SJSA1 (cell line): ENCODE results near the gene MLN. TPM values are rescaled to one million over a fixed set of nuclear protein-coding genes. Genes with fewer than 3 reads are reported as not detected.
A peak's percentile ranks its signal among the peaks of the same experiment; 100 is the strongest.

Experiments used
- DNase-seq, 2 experiments: peaks; one replicate each; pipeline ENCODE4 v3.0.0-alpha.2; 2015 to 2020; ENCODE audit warnings: low spot score in 2 of 2, low read depth in 1 of 2
- H3K27ac ChIP-seq: fragments of 250-450 bp; sonication (Bioruptor Pico); 2 replicates; pipeline ENCODE4 v1.5.1; 2020; ENCODE audit warnings: mild to moderate bottlenecking, moderate library complexity
- H3K27me3 ChIP-seq: fragments of 250-450 bp; sonication (Bioruptor Pico); replicated peaks from 2 replicates; pipeline ENCODE4 v1.5.1; 2020; ENCODE audit warnings: mild to moderate bottlenecking, moderate library complexity
- H3K36me3 ChIP-seq: fragments of 250-450 bp; sonication (Bioruptor Pico); 2 replicates; pipeline ENCODE4 v1.5.1; 2020; ENCODE audit warnings: mild to moderate bottlenecking
- H3K4me1 ChIP-seq: fragments of 250-450 bp; sonication (Bioruptor Pico); replicated peaks from 2 replicates; pipeline ENCODE4 v1.6.1; 2021; ENCODE audit warnings: mild to moderate bottlenecking
- H3K4me3 ChIP-seq: fragments of 250-450 bp; sonication (Bioruptor Pico); 2 replicates; pipeline ENCODE4 v1.5.1; 2020; ENCODE audit warnings: mild to moderate bottlenecking
- H3K9me3 ChIP-seq: fragments of 250-450 bp; sonication (Bioruptor Pico); replicated peaks from 2 replicates; pipeline ENCODE4 v1.5.1; 2020; ENCODE audit warnings: mild to moderate bottlenecking
- total RNA-seq: library from RNA; depleted of rRNA; stranded (reverse); fragments of >200 nt; shearing (Covaris generic); gene quantifications from 2 replicates; pipeline ENCODE4 v1.2.3, GENCODE V29; 2014

MLN gene
- total RNA-seq, 1 experiment from 2014 or later, result not detected

DNA sequence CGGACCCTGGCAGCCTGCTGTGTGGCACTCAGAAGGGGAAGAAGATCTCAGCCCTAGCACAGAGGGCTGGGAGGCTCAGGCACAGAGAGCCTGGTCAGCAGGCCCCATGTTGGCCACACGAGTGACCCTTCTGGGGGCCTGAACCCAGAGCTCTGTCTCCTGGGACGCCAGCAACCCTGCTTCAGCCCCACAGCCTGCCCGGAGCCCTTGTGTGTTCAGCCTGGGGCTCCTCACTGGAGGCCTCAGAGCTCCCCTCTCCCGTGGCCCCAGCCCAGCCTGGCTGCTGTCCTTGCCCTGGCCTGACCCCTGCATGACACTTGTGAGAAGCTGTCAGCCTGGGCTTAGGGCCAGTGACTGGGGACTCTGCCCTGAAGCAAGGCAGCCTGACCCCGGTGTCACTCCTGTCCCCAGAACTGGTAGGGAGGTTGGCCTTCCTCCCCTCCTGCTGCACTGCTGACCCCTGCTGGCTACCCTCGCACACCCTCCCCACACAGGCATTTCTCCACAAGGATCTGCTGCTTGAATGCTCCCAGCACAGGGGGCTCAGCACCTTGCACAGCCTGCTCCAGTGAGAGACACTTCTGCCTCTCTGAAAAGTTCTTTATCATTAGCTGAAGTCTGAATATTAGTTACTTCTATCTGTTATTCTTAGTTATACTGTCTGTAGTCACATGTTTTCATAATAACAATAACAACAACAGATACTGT is 41.7 kb downstream of the MLN start:
- H3K36me3 ChIP-seq, result no peaks in the 10 kb centered on the region
- peaks cover 30% of the 10 kb centered on the region for H3K4me1 ChIP-seq
- H3K9me3 ChIP-seq, result no peaks in the 10 kb centered on the region
- no peak overlapping the region for H3K27ac ChIP-seq
- H3K4me3 ChIP-seq, result no peak overlapping the region
- peak; percentile 68 to 76 for DNase-seq
- H3K27me3 ChIP-seq, result no peaks in the 10 kb centered on the region

DNA sequence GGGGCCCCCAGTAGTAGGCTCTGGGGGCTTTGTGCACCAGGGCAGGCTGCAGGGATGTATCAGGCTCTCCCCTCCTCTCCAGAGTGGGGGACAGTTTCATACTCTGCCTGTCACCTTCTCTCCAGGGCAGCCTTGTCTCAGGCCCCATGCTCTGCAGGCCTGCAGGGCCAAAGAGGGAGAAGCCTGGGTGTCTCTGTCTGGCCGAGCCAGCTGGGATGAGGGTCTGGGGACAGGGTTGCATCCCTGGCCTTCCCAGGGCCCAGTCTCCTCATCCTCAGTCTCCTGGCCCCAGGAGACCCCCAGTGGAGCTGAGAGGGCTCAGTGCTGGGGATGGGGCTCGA is 42.3 kb downstream of the MLN start:
- Histone ChIP-seq H3K9me3 (no peaks in the 10 kb centered on the region), H3K27ac (no peak overlapping the region), H3K4me1 (peaks cover 30% of the 10 kb centered on the region), H3K27me3 (no peaks in the 10 kb centered on the region), H3K36me3 (no peaks in the 10 kb centered on the region), H3K4me3 (no peak overlapping the region)
- DNase-seq, result no peak

DNA sequence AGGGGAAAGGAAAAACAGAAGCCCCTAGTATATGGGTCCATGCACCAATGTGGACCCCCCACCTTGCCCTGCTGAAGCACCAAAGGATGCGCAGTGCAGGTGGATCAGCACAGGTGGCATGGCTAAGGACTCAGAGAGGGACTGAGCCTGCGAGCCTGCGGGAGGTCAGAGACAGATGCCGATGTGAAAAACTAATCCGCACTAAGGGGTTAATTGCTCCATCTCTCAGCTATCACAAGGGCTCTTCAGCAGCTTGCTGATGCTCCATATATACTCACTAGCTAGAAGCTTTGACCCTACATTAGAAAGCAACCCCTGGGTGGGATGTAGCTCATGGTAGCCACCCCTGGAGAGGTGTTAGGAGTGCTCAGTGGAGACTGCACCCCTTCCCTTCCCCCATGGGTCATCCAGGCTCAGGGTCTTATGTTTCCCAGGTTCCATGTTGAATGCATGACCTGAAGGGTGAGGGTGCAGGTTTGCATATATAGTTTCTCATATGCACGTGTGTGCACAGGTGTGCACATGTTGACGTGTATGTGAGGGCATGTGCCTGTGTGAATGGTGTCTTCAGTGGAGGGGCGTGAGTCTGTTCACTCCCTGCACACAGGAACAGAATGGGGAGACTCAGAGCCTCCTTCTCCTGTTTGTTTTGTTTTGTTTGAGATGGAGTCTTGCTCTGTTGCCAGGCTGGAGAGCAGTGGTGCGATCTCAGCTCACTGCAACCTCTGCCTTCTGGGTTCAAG is 43.7 kb downstream of the MLN start:
- DNase-seq, result no peak
- Histone ChIP-seq H3K36me3 (no peaks in the 10 kb centered on the region), H3K27ac (no peak overlapping the region), H3K9me3 (no peaks in the 10 kb centered on the region), H3K27me3 (no peaks in the 10 kb centered on the region), H3K4me1 (peaks cover 30% of the 10 kb centered on the region), H3K4me3 (no peak overlapping the region)

DNA sequence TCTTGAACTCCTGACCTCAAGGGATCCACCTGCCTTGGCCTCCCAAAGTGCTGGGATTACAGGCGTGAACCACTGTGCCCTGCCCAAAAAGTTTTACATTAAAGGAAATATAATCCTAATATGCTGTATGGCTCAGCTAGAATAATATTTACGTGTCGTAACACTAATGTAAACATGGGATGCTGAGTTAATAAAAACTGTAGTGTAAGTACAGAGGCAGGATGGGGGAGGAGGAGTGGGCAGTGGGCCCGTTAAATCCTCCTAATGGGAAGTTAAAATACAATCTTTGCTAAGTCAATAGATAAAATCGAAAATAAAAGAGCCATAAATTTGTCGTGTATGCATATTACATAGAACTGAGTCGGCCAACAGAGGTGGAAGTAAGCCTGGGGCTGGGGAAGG is 45.0 kb downstream of the MLN start:
- Histone ChIP-seq H3K27ac (no peak overlapping the region), H3K9me3 (no peaks in the 10 kb centered on the region), H3K27me3 (no peaks in the 10 kb centered on the region), H3K4me1 (peaks cover 30% of the 10 kb centered on the region), H3K4me3 (no peak overlapping the region), H3K36me3 (no peaks in the 10 kb centered on the region)
- no peak for DNase-seq

DNA sequence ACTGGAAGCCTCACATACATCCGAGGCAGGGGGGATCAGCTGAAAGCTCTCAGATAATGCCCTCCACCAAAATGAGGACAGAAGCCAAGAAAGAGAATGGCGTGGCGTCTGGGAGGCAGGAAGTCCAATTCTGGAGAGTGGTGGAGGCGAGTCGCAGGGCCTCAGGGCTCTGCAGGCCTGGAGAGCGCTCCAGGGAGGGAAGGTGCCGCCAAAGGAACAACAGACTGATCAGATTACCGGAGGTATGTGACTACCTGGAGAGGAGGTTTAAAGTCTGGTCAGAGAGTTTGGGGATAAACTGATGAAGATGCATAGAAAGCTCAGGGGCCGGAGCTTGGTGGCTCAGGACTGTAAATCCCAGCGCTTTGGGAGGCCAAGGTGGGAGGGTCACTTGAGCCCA is 45.9 kb downstream of the MLN start:
- no peak overlapping the region for H3K4me3 ChIP-seq
- peaks cover 30% of the 10 kb centered on the region for H3K4me1 ChIP-seq
- no peak for DNase-seq

DNA sequence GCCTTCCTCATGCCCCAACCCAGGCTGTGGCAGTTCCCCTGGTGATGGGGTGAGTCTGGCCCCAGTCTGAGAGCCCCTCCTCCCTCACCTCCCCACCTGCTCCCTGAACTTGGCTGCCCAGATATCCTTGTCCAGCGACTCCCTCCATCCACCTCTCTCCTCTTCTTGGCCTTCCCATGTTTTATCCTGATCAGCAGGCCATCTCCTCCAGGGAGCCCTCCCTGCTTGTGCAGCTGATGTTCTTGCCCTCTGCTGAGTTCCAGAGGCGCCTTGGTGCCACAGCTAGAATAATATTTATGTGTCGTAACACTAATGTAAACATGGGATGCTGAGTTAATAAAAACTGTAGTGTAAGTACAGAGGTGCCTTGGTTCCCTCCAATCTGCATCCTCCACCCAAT is 46.7 kb downstream of the MLN start:
- DNase-seq, result no peak
- H3K4me1 ChIP-seq, result peaks cover 26% of the 10 kb centered on the region
- no peak overlapping the region for H3K4me3 ChIP-seq

More for the DNA sequence above, 45.9 kb downstream of the MLN start:
- Histone ChIP-seq H3K27me3 (no peaks in the 10 kb centered on the region), H3K36me3 (no peaks in the 10 kb centered on the region), H3K27ac (no peak overlapping the region), H3K9me3 (no peaks in the 10 kb centered on the region)

DNA sequence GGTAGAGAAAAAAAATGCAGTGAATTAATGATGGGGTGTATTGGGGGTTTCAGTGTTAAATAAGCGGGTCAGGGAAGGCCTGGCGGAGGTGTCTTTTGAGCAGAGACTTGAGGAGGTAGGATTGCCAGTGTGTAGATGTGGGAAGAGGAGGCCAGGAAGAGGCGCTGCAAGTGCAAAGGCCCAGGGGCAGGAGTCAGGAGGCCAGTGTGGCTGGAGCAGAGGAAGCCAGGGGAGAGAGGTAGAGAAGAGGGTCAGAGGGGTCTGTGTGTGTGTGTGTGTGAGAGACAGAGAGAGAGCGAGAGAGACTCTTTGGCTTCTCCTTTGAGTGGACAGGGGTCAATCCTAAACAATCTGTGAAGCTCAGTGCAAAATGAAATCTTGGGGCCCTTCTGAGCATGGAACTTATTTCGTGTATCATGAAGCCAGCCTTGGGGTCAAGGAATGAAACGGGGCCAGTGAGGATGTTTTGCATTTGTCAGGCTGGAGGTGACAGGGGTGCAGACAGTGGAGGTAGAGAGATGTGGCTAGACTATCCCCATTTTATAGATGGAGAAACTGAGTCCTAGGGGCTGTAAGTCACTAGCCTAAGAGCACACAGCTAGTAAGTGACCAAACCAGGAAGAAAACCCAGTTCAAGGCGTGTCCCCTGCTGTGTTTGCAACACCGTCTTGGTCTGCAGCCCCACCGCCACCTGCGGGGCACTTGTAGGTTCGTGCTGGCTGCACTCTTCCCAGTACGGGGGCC is 47.4 kb downstream of the MLN start:
- peaks cover 19% of the 10 kb centered on the region for H3K4me1 ChIP-seq
- H3K36me3 ChIP-seq, result no peaks in the 10 kb centered on the region
- no peaks in the 10 kb centered on the region for H3K9me3 ChIP-seq
- no peak for DNase-seq
- no peak overlapping the region for H3K27ac ChIP-seq
- H3K27me3 ChIP-seq, result no peaks in the 10 kb centered on the region
- no peak overlapping the region for H3K4me3 ChIP-seq

More for the DNA sequence above, 46.7 kb downstream of the MLN start:
- Histone ChIP-seq H3K36me3 (no peaks in the 10 kb centered on the region), H3K27me3 (no peaks in the 10 kb centered on the region), H3K9me3 (no peaks in the 10 kb centered on the region), H3K27ac (no peak overlapping the region)

DNA sequence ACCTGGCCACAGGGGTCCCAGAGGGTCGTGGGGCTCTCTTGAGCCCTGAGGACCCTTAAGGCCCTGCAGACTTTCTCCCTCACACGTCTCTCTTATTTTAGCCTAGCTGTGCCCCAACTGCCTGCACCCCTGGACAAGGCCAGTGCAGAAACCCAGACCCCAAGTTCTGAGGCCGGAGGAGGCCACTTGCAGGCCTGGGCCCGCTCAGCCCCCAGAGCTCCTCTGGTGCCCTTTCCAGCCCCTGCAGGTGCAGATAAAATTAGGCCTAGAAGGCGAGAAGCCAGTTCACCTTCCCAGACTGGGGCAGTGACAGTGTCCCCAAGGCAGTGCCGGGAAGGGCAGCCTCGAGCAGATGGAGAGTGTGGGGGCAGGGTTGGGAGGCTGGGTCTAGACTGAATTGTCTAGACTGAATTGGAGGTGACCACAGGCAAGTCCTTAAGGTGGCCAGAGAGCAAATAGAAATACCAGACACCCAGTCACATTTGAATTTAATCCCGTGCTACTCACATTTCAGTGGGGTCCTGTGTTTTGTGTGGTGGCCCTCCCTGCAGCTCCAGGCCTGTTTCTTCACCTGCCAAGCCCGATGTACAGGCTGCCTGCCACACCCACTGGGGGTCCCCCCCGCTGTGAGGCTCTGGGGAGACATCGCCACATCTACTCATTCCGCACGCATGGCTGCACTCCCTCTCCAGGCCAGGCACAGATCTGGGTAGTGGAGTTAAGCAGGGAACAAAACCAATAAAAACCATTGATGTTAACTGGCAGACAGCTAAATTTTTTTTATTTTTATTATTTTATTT is 48.5 kb downstream of the MLN start:
- H3K27me3 ChIP-seq, result no peaks in the 10 kb centered on the region
- DNase-seq, result no peak

DNA sequence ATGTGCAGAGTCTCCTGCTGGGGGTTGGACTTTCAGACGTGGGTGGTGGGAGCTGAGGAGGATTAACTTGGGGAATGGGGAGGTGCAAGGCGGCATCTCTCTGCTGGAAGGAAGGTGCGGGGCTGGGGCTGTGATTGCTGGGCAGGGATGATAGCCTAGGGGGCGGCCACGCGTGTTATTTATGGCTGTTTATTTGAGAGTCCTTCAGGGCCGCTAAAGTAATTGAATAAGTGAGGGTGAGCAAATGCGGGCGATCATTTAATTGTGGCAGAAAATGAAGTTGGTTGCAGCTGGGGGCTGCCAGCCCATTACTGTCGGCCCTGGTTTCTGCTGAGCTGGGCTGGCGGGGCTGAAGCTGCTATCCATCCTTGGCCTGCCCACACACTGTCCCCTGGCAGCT is 49.6 kb downstream of the MLN start:
- Histone ChIP-seq H3K27ac (no peak overlapping the region), H3K4me3 (no peak overlapping the region)
- no peak for DNase-seq

More for the DNA sequence above, 48.5 kb downstream of the MLN start:
- Histone ChIP-seq H3K4me1 (peaks cover 8% of the 10 kb centered on the region; the same call in 1 of the 2 replicates), H3K36me3 (no peaks in the 10 kb centered on the region), H3K27ac (no peak overlapping the region), H3K4me3 (no peak overlapping the region), H3K9me3 (no peaks in the 10 kb centered on the region)

DNA sequence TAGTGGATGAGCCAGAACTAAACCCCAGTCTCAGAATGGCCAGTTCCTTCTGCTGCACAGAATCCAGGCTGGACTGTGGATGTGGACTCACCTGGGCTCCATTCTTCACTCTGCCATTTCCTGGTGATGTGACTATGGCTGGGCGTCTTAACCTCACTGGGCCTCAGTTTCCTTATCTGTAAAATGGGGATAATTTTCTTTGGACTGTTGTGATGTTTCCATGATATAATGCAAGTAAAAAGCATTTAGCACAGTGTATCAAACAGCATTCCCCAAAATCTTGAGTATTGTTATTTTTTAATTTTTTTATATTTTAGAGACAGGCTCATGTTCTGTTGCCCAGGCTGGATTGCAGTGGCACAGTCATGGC is 51.2 kb downstream of the MLN start:
- Histone ChIP-seq H3K4me1 (peaks cover 3% of the 10 kb centered on the region), H3K27me3 (no peaks in the 10 kb centered on the region), H3K27ac (no peak overlapping the region), H3K9me3 (no peaks in the 10 kb centered on the region), H3K4me3 (no peak overlapping the region), H3K36me3 (no peaks in the 10 kb centered on the region)
- DNase-seq, result no peak

More for the DNA sequence above, 49.6 kb downstream of the MLN start:
- peaks cover 6% of the 10 kb centered on the region; the same call in 1 of the 2 replicates for H3K4me1 ChIP-seq
- H3K36me3 ChIP-seq, result no peaks in the 10 kb centered on the region
- H3K9me3 ChIP-seq, result no peaks in the 10 kb centered on the region
- no peaks in the 10 kb centered on the region for H3K27me3 ChIP-seq

DNA sequence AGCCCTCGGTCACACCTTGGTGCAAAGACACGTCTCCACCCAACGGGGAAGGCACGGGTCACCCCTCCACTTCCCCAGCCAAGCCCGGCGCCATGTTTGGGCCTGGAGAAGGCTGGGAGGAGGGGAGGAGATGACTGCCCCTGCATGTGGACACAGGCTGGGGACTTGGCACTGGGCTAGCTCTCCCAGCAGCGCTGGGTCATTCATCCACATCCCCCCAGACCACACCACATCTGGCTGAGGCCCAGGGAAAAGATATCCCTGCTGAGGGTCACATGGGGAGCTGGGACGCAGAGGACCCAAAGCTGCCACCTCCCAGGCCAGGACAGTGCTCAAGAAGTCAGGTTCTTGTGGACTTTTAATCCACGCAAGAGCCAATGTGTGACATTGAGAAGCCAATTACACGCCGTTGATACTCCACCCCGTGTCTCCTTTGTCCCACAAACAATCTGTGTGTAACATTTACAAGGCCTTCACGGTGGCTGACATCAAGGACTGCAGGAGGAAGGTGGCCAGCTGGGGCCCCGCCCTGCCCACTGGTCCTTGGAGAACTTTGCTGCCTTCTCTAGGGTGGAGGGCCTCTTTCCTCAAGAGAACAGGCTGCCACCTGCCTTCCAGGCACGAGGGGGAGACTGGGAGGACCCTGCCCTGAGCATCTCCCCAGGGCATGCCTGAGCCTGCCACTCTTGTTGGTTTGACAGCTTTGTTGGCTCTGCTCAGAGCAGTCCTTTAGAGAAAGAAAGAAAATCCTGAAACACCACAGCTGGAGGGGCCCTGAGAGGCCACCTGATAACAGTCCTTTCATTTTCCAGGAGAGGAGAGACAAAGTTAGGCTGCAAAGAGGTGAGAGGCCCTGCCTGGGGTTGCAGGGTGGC is 51.8 kb downstream of the MLN start:
- Histone ChIP-seq H3K36me3 (no peaks in the 10 kb centered on the region), H3K9me3 (no peaks in the 10 kb centered on the region), H3K4me1 (peaks cover 9% of the 10 kb centered on the region), H3K27me3 (no peaks in the 10 kb centered on the region), H3K4me3 (no peak overlapping the region), H3K27ac (no peak overlapping the region)
- no peak for DNase-seq

DNA sequence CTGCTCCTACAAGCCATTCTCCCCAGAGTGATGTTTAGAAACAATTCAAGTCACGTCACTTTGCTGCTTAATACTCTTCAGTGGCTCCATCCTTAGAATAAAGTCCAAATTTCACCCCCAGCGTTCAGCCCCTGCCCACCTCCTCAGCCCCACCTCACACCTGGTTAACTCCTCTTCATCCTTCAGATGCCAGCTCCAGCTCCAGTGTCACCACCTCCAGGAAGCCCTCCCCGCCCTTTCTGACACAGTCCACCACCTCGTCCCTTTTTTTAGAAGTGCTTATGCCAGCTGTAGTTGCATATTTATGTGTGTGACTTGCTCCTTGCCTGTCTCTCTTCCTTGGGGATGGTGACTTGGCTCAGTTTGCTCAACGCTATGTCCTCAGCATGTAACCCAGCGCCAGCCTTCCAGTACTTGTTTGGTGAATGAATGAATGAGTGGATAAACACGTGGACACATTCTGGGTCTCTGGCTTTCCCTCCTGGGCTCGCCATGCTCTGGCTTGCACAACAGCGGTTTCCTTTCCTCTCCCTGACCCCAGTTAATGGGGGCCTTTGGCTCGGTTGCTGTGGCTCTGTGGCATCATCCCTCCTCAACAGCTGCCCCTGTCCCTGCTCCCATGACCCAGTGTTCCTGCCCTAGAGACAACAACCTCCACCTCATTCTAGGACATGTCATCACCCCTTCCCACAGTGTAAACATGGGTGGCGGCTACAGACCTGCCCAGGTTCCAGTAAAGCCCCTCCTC is 53.4 kb downstream of the MLN start:
- no peak overlapping the region for H3K4me3 ChIP-seq
- H3K4me1 ChIP-seq, result peaks cover 25% of the 10 kb centered on the region
- no peak for DNase-seq
- H3K36me3 ChIP-seq, result no peaks in the 10 kb centered on the region
- H3K27ac ChIP-seq, result no peak overlapping the region
- no peaks in the 10 kb centered on the region for H3K27me3 ChIP-seq
- no peaks in the 10 kb centered on the region for H3K9me3 ChIP-seq
